ENCODE data around the gene ATP1A1. TPM values are rescaled to one million over a fixed set of nuclear protein-coding genes. Genes with fewer than 3 reads are reported as not detected.

The ATP1A1 gene
- total RNA-seq, 1 experiment from 2014 or later: 239 TPM

DNA sequence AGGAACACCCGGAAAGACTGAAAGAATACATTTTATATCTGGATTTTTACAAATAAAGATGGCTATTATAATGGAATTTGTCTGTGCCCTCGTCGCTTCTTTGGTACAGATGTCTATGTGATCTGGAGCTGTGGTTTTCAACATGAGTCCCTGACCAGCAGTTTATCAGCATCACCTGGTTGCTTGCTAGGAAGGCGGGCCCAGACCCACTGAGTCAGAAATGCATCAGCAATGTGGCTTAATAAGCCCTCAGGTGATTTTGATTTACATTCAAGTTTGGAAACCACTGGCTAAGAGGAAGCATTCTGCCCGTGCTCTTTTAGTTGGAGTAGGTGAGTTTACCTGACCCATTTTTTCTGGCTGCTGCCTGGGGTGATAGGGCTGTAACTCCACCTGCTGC, 31.7 kb downstream of the ATP1A1 start:
- no peaks in the 10 kb centered on the region for H3K4me1 ChIP-seq (ENCODE audit: insufficient read depth, low read length)
- no peak overlapping the region for H2BK120ac ChIP-seq (ENCODE audit: low read depth, low read length, poor library complexity, severe bottlenecking)
- no peak overlapping the region for H2BK5ac ChIP-seq (ENCODE audit: insufficient read length, low read length)
- no peak overlapping the region for H4K91ac ChIP-seq (ENCODE audit: insufficient read length, low read depth, low read length)
- H2BK15ac ChIP-seq (ENCODE audit: low read depth, low read length): no peak overlapping the region
- no peak overlapping the region for H2BK20ac ChIP-seq (ENCODE audit: low read depth, low read length, poor library complexity, severe bottlenecking)
- Mint-ChIP-seq H3K36me3 (ENCODE audit: insufficient read depth in 1 of 3, low read depth in 3 of 3) (peaks cover 49 to 82% (median 76%) of the 10 kb centered on the region in 3 experiments; a peak in 6 of 7 replicates), H3K4me3 (no peak overlapping the region), H3K27ac (no peak overlapping the region), H3K4me1 (peaks cover 3% of the 10 kb centered on the region in 2 experiments; a peak in 1 of 4 replicates), H3K27me3 (ENCODE audit: low read depth) (no peaks in the 10 kb centered on the region), H3K9me3 (no peaks in the 10 kb centered on the region)
- no peaks in the 10 kb centered on the region for H4K20me1 ChIP-seq (ENCODE audit: control insufficient read depth, insufficient read depth, insufficient read length)
- H3T11ph ChIP-seq (ENCODE audit: low read length): no peak overlapping the region
- no peak overlapping the region for H3K4ac ChIP-seq (ENCODE audit: low read depth, low read length)
- no peak overlapping the region for H3K14ac ChIP-seq (ENCODE audit: insufficient read depth, low read length)
- H3K18ac ChIP-seq (ENCODE audit: insufficient read length, low read depth, low read length): no peak overlapping the region
- no peaks in the 10 kb centered on the region for H3K23me2 ChIP-seq (ENCODE audit: insufficient read length, low read depth, low read length, poor library complexity, severe bottlenecking)
- no peaks in the 10 kb centered on the region for H3K79me1 ChIP-seq (ENCODE audit: insufficient read depth, low read depth, low read length, poor library complexity, severe bottlenecking)
- no peak for DNase-seq
- H4K5ac ChIP-seq (ENCODE audit: insufficient read length, low read depth, low read length): no peak overlapping the region
- WGBS (ENCODE audit: extremely low coverage, insufficient read length, low lambda C conversion rate): no CpG with 5 or more reads among the region's 5 CpGs
- no peaks in the 10 kb centered on the region for H3K9me3 ChIP-seq (ENCODE audit: control insufficient read depth, low read depth, low read length)
- no peak overlapping the region for H4K8ac ChIP-seq (replicated peaks; ENCODE audit: insufficient read length, low read depth, low read length)
- H3K27me3 ChIP-seq (ENCODE audit: insufficient read depth, low read length): no peaks in the 10 kb centered on the region
- no peak overlapping the region for H3K27ac ChIP-seq (ENCODE audit: insufficient read length, low read depth, low read length)
- H3K9ac ChIP-seq (ENCODE audit: extremely low read depth, insufficient read length, low read length): no peak overlapping the region
- H3K79me2 ChIP-seq (ENCODE audit: insufficient read depth, low read length): no peaks in the 10 kb centered on the region
- H3K56ac ChIP-seq (ENCODE audit: insufficient read length, low read depth, low read length): no peak overlapping the region
- H3K23ac ChIP-seq (ENCODE audit: insufficient read length, low read depth, low read length): no peak overlapping the region
- TF ChIP-seq, protein P1, sequence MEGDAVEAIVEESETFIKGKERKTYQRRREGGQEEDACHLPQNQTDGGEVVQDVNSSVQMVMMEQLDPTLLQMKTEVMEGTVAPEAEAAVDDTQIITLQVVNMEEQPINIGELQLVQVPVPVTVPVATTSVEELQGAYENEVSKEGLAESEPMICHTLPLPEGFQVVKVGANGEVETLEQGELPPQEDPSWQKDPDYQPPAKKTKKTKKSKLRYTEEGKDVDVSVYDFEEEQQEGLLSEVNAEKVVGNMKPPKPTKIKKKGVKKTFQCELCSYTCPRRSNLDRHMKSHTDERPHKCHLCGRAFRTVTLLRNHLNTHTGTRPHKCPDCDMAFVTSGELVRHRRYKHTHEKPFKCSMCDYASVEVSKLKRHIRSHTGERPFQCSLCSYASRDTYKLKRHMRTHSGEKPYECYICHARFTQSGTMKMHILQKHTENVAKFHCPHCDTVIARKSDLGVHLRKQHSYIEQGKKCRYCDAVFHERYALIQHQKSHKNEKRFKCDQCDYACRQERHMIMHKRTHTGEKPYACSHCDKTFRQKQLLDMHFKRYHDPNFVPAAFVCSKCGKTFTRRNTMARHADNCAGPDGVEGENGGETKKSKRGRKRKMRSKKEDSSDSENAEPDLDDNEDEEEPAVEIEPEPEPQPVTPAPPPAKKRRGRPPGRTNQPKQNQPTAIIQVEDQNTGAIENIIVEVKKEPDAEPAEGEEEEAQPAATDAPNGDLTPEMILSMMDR (conservative IDR thresholded peaks at IDR 0.05): no peak
- H3K4me2 ChIP-seq (ENCODE audit: insufficient read depth, insufficient read length, low read length): no peak overlapping the region
- H2AFZ ChIP-seq (ENCODE audit: low read length): no peak overlapping the region
- H2AK5ac ChIP-seq (ENCODE audit: insufficient read length, low read length): no peak overlapping the region
- no peak overlapping the region for H2BK12ac ChIP-seq (ENCODE audit: insufficient read length, low read depth, low read length)

Data from H9 (cell line).